ENCODE data around the gene GBP4.
"Not testable (repeated sequence)": the region's sequence is repeated elsewhere in the genome, so short reads cannot be mapped to it uniquely, and the experiment has no call there.

The GBP4 gene

GRCh38 chr1:89198491-89199072 is at the start of gene GBP4:
TSS of gene GBP4 (minus strand) at chr1:89198942. CDS start at chr1:89198834, 108 bp downstream.
- no peak for DNase-seq (ENCODE audit: low spot score)

GRCh38 chr1:89243046-89243445 is 44.3 kb upstream of the GBP4 start:
- no peak for DNase-seq (ENCODE audit: low spot score)

GRCh38 chr1:89221341-89221740 is 22.6 kb upstream of the GBP4 start:
- DNase-seq (ENCODE audit: low spot score): no peak

GRCh38 chr1:89219851-89220250 is 21.1 kb upstream of the GBP4 start:
- DNase-seq (ENCODE audit: low spot score): not testable (repeated sequence)

GRCh38 chr1:89218941-89219340 is 20.2 kb upstream of the GBP4 start:
- DNase-seq (ENCODE audit: low spot score): not testable (repeated sequence)

- no peak for DNase-seq (ENCODE audit: low spot score)
These were observed 14.6 kb upstream of the GBP4 start for GRCh38 chr1:89213347-89213746.

- no peak for DNase-seq (ENCODE audit: low spot score)
These were observed 12.4 kb upstream of the GBP4 start for GRCh38 chr1:89211035-89211634.

- no peak for DNase-seq (ENCODE audit: low spot score)
These were observed 7.6 kb upstream of the GBP4 start for GRCh38 chr1:89206373-89206772.

- no peak for DNase-seq (ENCODE audit: low spot score)
These were observed 4.4 kb upstream of the GBP4 start for GRCh38 chr1:89203166-89203565.

- DNase-seq (ENCODE audit: low spot score): no peak
These were observed 2.5 kb upstream of the GBP4 start for GRCh38 chr1:89201106-89201794.

GRCh38 chr1:89200663-89201062 is 1.9 kb upstream of the GBP4 start:
- no peak for DNase-seq (ENCODE audit: low spot score)

GRCh38 chr1:89199525-89200031 is 836 bp upstream of the GBP4 start:
- no peak for DNase-seq (ENCODE audit: low spot score)

- DNase-seq (ENCODE audit: low spot score): no peak
These were observed 661 bp downstream of the GBP4 start for GRCh38 chr1:89198081-89198480.

- no peak for DNase-seq (ENCODE audit: low spot score)
These were observed 3.3 kb downstream of the GBP4 start for GRCh38 chr1:89195476-89195875.

GRCh38 chr1:89191314-89191713 is 7.4 kb downstream of the GBP4 start:
- DNase-seq (ENCODE audit: low spot score): no peak

- no peak for DNase-seq (ENCODE audit: low spot score)
These were observed 8.7 kb downstream of the GBP4 start for GRCh38 chr1:89190017-89190416.

- DNase-seq (ENCODE audit: low spot score): no peak
These were observed 19.4 kb downstream of the GBP4 start for GRCh38 chr1:89179343-89179742.

GRCh38 chr1:89176971-89177370 is 21.8 kb downstream of the GBP4 start:
- no peak for DNase-seq (ENCODE audit: low spot score)

GRCh38 chr1:89175601-89176256 is 23.0 kb downstream of the GBP4 start, which contains the start of gene GBP7:
TSS of gene GBP7 (minus strand) at chr1:89176003. CDS start at chr1:89171935, 4,068 bp downstream.
- DNase-seq (ENCODE audit: low spot score): no peak

GRCh38 chr1:89174491-89174890 is 24.3 kb downstream of the GBP4 start:
- no peak for DNase-seq (ENCODE audit: low spot score)

GRCh38 chr1:89172468-89173143 is 26.1 kb downstream of the GBP4 start:
- DNase-seq (ENCODE audit: low spot score): no peak

GRCh38 chr1:89171067-89171438 is 27.7 kb downstream of the GBP4 start:
- DNase-seq (ENCODE audit: low spot score): no peak

Data from left forelimb (tissue), 1 donor.